Measurements from ENCODE around the gene MAN1A1. TPM values are rescaled to one million over a fixed set of nuclear protein-coding genes. Genes with fewer than 3 reads are reported as not detected.

MAN1A1 gene
- total RNA-seq, 1 donor from 2014 or later = 23.4 TPM

- H3K4me3 ChIP-seq (ENCODE audit: low read depth, low read length) = no peak overlapping the region
- DNase-seq (ENCODE audit: low read depth) = no peak
- peak; percentile 61 for TF ChIP-seq CTCF (conservative IDR thresholded peaks at IDR 0.05; ENCODE audit: low read depth, low read length)
These were observed 64.6 kb downstream of the MAN1A1 start for GRCh38 chr6:119284861-119285521.

GRCh38 chr6:119283979-119284545, 65.5 kb downstream of the MAN1A1 start:
- no peak for DNase-seq (ENCODE audit: low read depth)
- H3K4me3 ChIP-seq (ENCODE audit: low read depth, low read length) = no peak overlapping the region
- no peak for TF ChIP-seq CTCF (conservative IDR thresholded peaks at IDR 0.05; ENCODE audit: low read depth, low read length)

- DNase-seq (ENCODE audit: low read depth) = peak; percentile 48
These were observed 66.3 kb downstream of the MAN1A1 start for GRCh38 chr6:119283214-119283613.

GRCh38 chr6:119280668-119281067, 68.9 kb downstream of the MAN1A1 start:
- H3K4me3 ChIP-seq (ENCODE audit: low read depth, low read length) = no peak overlapping the region
- DNase-seq (ENCODE audit: low read depth) = no peak
- TF ChIP-seq CTCF (conservative IDR thresholded peaks at IDR 0.05; ENCODE audit: low read depth, low read length) = no peak

More at GRCh38 chr6:119283214-119283613, 66.3 kb downstream of the MAN1A1 start:
- H3K4me3 ChIP-seq (ENCODE audit: low read depth, low read length) = no peak overlapping the region
- no peak for TF ChIP-seq CTCF (conservative IDR thresholded peaks at IDR 0.05; ENCODE audit: low read depth, low read length)

GRCh38 chr6:119280080-119280479, 69.5 kb downstream of the MAN1A1 start:
- no peak for DNase-seq (ENCODE audit: low read depth)
- TF ChIP-seq CTCF (conservative IDR thresholded peaks at IDR 0.05; ENCODE audit: low read depth, low read length) = no peak
- no peak overlapping the region for H3K4me3 ChIP-seq (ENCODE audit: low read depth, low read length)

GRCh38 chr6:119278625-119279024, 70.9 kb downstream of the MAN1A1 start:
- no peak for DNase-seq (ENCODE audit: low read depth)

More at GRCh38 chr6:119278625-119279024, 70.9 kb downstream of the MAN1A1 start:
- no peak overlapping the region for H3K4me3 ChIP-seq (ENCODE audit: low read depth, low read length)
- TF ChIP-seq CTCF (conservative IDR thresholded peaks at IDR 0.05; ENCODE audit: low read depth, low read length) = no peak

Data from epithelial cell of proximal tubule (primary cell).